ENCODE data around the gene MAPKAP1.

DNA sequence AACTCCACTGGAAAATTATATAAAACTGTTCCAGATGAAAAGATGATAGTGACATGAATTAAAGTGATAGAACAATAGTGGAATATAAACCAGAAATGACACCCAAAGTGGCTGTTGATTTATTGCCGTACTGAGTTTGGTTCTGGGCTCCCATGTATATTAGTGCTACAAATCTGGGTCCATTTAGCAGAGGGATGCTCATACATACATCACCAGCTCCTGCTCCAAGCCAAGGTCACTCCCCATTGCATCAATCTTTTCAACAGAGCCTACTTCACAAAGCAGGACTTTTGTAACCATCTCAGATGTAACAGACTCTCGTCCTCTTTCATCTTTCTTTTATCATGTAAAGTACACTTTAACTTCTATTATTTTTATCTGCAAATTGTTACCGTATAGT lies 236.8 kb downstream of the MAPKAP1 start:
- TF ChIP-seq, protein P1, sequence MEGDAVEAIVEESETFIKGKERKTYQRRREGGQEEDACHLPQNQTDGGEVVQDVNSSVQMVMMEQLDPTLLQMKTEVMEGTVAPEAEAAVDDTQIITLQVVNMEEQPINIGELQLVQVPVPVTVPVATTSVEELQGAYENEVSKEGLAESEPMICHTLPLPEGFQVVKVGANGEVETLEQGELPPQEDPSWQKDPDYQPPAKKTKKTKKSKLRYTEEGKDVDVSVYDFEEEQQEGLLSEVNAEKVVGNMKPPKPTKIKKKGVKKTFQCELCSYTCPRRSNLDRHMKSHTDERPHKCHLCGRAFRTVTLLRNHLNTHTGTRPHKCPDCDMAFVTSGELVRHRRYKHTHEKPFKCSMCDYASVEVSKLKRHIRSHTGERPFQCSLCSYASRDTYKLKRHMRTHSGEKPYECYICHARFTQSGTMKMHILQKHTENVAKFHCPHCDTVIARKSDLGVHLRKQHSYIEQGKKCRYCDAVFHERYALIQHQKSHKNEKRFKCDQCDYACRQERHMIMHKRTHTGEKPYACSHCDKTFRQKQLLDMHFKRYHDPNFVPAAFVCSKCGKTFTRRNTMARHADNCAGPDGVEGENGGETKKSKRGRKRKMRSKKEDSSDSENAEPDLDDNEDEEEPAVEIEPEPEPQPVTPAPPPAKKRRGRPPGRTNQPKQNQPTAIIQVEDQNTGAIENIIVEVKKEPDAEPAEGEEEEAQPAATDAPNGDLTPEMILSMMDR (IDR thresholded peaks at IDR 0.05) = no peak
- TF ChIP-seq POLR2A (IDR thresholded peaks at IDR 0.05) = no peak

Measured in vagina (tissue), 2 donors.